ENCODE measurements around the gene TCEAL3. TPM values are rescaled to one million over a fixed set of nuclear protein-coding genes. Genes with fewer than 3 reads are reported as not detected.
"Not testable (repeated sequence)": the region's sequence is repeated elsewhere in the genome, so short reads cannot be mapped to it uniquely, and the experiment has no call there.

The TCEAL3 gene
- total RNA-seq, 1 donor from 2014 or later = 15.2 TPM

DNA sequence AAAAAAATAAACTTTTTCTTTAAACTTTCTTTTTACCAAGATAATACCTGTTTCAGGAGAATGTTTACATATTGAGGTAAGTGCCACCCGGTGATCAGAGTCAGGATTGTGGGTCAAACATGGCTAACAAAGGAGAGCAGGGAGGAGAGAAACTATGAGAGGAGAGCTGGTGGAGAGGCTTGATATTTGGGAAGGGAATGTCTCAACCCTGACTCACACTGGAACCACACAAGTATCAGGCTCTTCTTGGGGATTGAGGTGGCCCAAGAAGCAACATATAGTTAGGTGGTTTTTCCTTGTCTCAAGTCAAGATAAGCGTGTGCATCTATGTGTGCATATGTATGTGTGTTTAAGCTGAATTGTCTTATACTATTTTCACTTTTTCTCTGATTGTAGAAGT, 27.7 kb downstream of the TCEAL3 start:
- H3K4me3 ChIP-seq (ENCODE audit: insufficient read depth, low read depth, low read length) = no peak overlapping the region
- no peaks in the 10 kb centered on the region for H3K36me3 Mint-ChIP-seq (ENCODE audit: low read depth, unreplicated experiment)
- no peaks in the 10 kb centered on the region for H3K27me3 Mint-ChIP-seq (ENCODE audit: low read depth, unreplicated experiment)
- H3K4me1 Mint-ChIP-seq (ENCODE audit: low read depth, unreplicated experiment) = peaks cover 12% of the 10 kb centered on the region
- no peak overlapping the region for H3K4me2 ChIP-seq (ENCODE audit: low read length)
- peaks cover 19% of the 10 kb centered on the region for H3K4me1 ChIP-seq (ENCODE audit: insufficient read depth, low read length)
- no peaks in the 10 kb centered on the region for H4K20me1 ChIP-seq (ENCODE audit: insufficient read depth, low read length)
- H3K4me3 Mint-ChIP-seq (ENCODE audit: unreplicated experiment) = no peak overlapping the region
- H3K9me3 Mint-ChIP-seq (ENCODE audit: unreplicated experiment) = no peaks in the 10 kb centered on the region
- DNase-seq (ENCODE audit: low read depth) (no peak), FAIRE-seq (peak; percentile 77)
- no peaks in the 10 kb centered on the region for H3K27me3 ChIP-seq (ENCODE audit: insufficient read depth, low read length)
- no peak overlapping the region for H2AFZ ChIP-seq (ENCODE audit: low read depth, low read length)
- no peaks in the 10 kb centered on the region for H3K36me3 ChIP-seq (ENCODE audit: insufficient read depth, low read length)
- no peak overlapping the region for H3K9ac ChIP-seq (ENCODE audit: low read length)
- H3K27ac Mint-ChIP-seq (ENCODE audit: unreplicated experiment) = no peak overlapping the region
- no peak overlapping the region for H3K27ac ChIP-seq (ENCODE audit: low read depth, low read length)
- no peaks in the 10 kb centered on the region for H3K9me3 ChIP-seq (ENCODE audit: insufficient read depth, low read depth, low read length)
- H3K79me2 ChIP-seq (ENCODE audit: insufficient read depth, low read length) = no peaks in the 10 kb centered on the region
- no peak for TF ChIP-seq EZH2 (IDR thresholded peaks at IDR 0.05; ENCODE audit: insufficient read depth, low read length)
- TF ChIP-seq, protein P1, sequence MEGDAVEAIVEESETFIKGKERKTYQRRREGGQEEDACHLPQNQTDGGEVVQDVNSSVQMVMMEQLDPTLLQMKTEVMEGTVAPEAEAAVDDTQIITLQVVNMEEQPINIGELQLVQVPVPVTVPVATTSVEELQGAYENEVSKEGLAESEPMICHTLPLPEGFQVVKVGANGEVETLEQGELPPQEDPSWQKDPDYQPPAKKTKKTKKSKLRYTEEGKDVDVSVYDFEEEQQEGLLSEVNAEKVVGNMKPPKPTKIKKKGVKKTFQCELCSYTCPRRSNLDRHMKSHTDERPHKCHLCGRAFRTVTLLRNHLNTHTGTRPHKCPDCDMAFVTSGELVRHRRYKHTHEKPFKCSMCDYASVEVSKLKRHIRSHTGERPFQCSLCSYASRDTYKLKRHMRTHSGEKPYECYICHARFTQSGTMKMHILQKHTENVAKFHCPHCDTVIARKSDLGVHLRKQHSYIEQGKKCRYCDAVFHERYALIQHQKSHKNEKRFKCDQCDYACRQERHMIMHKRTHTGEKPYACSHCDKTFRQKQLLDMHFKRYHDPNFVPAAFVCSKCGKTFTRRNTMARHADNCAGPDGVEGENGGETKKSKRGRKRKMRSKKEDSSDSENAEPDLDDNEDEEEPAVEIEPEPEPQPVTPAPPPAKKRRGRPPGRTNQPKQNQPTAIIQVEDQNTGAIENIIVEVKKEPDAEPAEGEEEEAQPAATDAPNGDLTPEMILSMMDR (IDR thresholded peaks at IDR 0.05; ENCODE audit: insufficient read depth, low read depth, low read length) = no peak

DNA sequence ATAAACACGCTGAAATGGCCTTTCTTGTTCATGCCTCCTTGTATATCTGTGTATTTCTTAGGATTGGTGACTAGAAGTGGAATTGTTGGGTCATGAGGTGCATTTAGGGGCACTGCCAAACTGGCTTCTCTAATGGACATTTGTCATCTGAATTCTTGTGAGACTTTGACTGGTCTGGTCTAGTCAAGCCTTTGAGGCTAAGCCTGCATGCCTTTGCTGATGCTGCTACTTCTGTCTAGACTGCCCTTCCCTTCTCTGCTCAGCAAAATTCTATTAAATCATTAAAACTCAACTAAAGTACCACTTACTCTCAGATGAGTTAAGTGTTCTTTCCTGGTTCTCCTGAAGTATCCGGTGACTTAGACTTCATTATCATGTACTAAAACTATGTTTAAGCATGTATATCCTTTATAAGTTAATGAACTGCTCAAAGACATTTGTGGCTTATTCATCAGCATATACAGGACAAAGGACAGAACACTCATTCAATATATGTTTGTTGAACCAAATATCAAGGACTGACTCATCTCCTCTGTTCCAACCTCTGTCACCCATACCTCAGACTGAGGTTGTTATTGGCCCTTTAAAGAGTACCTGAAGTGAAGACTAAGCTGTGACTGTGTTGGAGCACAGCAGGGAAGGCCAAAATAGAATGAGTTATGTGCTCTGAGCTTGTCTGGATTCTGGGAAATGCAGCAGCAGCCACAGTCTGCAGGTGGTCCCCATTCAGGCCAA, 30.0 kb downstream of the TCEAL3 start:
- Mint-ChIP-seq H3K4me3 (ENCODE audit: unreplicated experiment) (no peak overlapping the region), H3K36me3 (ENCODE audit: low read depth, unreplicated experiment) (no peaks in the 10 kb centered on the region), H3K27me3 (ENCODE audit: low read depth, unreplicated experiment) (no peaks in the 10 kb centered on the region), H3K9me3 (ENCODE audit: unreplicated experiment) (no peaks in the 10 kb centered on the region), H3K4me1 (ENCODE audit: low read depth, unreplicated experiment) (peaks cover 14% of the 10 kb centered on the region), H3K27ac (ENCODE audit: unreplicated experiment) (peak overlapping the region; percentile 34)
- no peaks in the 10 kb centered on the region for H3K9me3 ChIP-seq (ENCODE audit: insufficient read depth, low read depth, low read length)
- no peaks in the 10 kb centered on the region for H3K27me3 ChIP-seq (ENCODE audit: insufficient read depth, low read length)
- no peak overlapping the region for H3K4me3 ChIP-seq (ENCODE audit: insufficient read depth, low read depth, low read length)
- H2AFZ ChIP-seq (ENCODE audit: low read depth, low read length) = no peak overlapping the region
- FAIRE-seq = peak; percentile 17
- H3K79me2 ChIP-seq (ENCODE audit: insufficient read depth, low read length) = no peaks in the 10 kb centered on the region
- peaks cover 24% of the 10 kb centered on the region for H3K4me1 ChIP-seq (ENCODE audit: insufficient read depth, low read length)
- H3K4me2 ChIP-seq (ENCODE audit: low read length) = peak overlapping the region; percentile 54
- DNase-seq (ENCODE audit: low read depth) = peak; percentile 6
- no peak for TF ChIP-seq EZH2 (IDR thresholded peaks at IDR 0.05; ENCODE audit: insufficient read depth, low read length)
- TF ChIP-seq, protein P1 (IDR thresholded peaks at IDR 0.05; ENCODE audit: insufficient read depth, low read depth, low read length) = no peak
- peak overlapping the region; percentile 38 for H3K9ac ChIP-seq (ENCODE audit: low read length)
- H4K20me1 ChIP-seq (ENCODE audit: insufficient read depth, low read length) = no peaks in the 10 kb centered on the region
- H3K27ac ChIP-seq (ENCODE audit: low read depth, low read length) = peak overlapping the region; percentile 68
- no peaks in the 10 kb centered on the region for H3K36me3 ChIP-seq (ENCODE audit: insufficient read depth, low read length)

DNA sequence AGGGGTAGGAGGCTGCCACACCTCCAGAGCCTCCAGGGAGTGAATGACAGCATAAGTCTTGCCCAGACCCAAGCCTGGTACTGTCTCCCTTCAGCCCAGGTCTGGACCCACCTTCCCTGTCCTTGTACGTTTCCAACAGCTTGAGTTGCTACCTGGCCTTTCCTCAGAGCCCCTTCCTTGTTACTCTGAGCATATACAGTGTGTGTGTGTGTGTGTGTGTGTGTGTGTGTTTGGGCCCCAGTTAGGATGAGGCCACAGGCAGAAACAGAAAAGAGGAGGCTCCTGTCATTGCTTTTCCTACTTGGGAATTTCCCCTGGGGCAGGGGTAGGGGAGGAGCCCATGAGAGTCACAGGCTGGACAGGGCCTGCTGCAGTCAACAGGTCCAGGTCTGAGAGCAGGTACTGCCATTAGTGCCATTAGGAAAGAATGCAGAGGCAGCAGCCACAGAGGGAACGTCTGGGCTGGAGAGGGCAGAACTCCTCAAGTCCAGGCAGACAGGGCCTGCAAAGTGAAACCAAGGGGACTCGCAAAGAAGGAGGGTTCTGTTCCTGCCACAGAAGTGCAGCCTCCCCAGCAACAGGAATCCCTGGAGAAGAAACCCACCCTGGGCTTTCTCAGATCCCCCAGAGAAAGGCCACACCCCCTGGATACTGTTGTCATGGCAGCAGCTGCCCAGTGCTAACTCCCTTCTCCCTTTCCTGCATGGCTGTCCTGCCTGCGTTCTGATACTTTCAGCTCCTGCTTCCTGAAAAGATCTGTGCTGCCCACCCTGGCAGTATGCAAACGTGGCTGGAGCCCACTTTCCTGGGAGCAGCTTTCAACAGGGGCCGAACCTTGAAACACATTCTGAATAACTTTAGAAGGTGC, 30.9 kb downstream of the TCEAL3 start:
- not testable (repeated sequence) for H3K4me3 ChIP-seq (ENCODE audit: insufficient read depth, low read depth, low read length); H4K20me1 ChIP-seq (ENCODE audit: insufficient read depth, low read length); H3K27ac Mint-ChIP-seq (ENCODE audit: unreplicated experiment); H3K36me3 Mint-ChIP-seq (ENCODE audit: low read depth, unreplicated experiment); FAIRE-seq; H3K79me2 ChIP-seq (ENCODE audit: insufficient read depth, low read length); H3K36me3 ChIP-seq (ENCODE audit: insufficient read depth, low read length); H3K27me3 Mint-ChIP-seq (ENCODE audit: low read depth, unreplicated experiment); H3K9me3 ChIP-seq (ENCODE audit: insufficient read depth, low read depth, low read length); H3K9me3 Mint-ChIP-seq (ENCODE audit: unreplicated experiment); H3K4me3 Mint-ChIP-seq (ENCODE audit: unreplicated experiment); H3K27me3 ChIP-seq (ENCODE audit: insufficient read depth, low read length)
- Histone ChIP-seq H3K4me1 (ENCODE audit: insufficient read depth, low read length) (peaks cover 24% of the 10 kb centered on the region), H3K4me2 (ENCODE audit: low read length) (peak overlapping the region; percentile 54), H2AFZ (ENCODE audit: low read depth, low read length) (peak overlapping the region; percentile 34), H3K27ac (ENCODE audit: low read depth, low read length) (peak overlapping the region; percentile 68), H3K9ac (ENCODE audit: low read length) (peak overlapping the region; percentile 38)
- peaks cover 14% of the 10 kb centered on the region for H3K4me1 Mint-ChIP-seq (ENCODE audit: low read depth, unreplicated experiment)
- peak; percentile 4 for DNase-seq (ENCODE audit: low read depth)
